HG03575 (cell line): Measurements from ENCODE around the gene SBK2.
"Not testable (repeated sequence)": the region's sequence is repeated elsewhere in the genome, so short reads cannot be mapped to it uniquely, and the experiment has no call there.

Experiments used
- ATAC-seq: cut with Tn5 transposase; IDR thresholded peaks from one replicate; pipeline ENCODE4 v1.9.1; 2021; ENCODE audit not compliant: unreplicated experiment, insufficient number of reproducible peaks, low FRiP score; ENCODE audit errors: extremely low read depth

SBK2 gene

GRCh38 chr19:55516878-55517620 lies 19.9 kb downstream of the SBK2 start:
- ATAC-seq = peak; percentile 58

DNA sequence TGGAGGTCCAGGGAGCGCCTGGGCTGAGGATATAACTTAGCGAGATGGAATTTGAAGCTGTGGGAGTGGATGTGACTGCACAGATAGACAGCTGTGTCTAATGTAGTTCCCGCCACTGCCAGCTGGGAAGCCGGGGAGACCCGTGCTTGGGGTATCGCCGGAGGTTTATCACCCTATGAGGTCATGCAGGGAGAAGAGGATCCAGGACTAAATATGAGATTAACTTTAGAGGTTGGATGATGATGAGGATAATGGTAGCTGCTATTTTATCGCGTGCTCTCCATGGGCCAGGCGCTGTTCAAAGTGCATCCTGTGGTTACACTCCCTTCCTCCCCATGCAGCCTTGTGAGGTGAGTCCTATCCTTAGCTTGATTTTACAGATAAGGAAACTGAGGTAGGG lies 28.8 kb downstream of the SBK2 start:
- no peak for ATAC-seq

GRCh38 chr19:55504981-55505380 lies 32.0 kb downstream of the SBK2 start:
- no peak for ATAC-seq

DNA sequence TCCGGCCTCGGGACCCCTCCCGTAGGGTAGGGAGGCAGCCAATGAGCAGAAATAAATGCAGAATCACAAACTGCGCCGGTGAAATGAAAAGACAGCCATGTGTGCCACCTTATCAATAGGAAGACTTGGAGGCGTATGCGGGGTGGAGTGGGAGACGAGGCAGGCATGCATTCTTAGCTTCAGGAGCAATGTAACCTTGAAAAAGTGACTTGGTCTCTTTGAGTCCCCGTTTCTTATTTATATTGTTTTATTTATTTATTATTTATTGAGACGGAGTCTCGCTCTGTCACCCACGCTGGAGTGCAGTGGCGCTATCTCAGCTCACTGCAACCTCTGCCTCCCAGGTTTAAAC lies 32.7 kb downstream of the SBK2 start:
- no peak for ATAC-seq

- no peak for ATAC-seq
Observed at GRCh38 chr19:55503502-55504251, 33.3 kb downstream of the SBK2 start.

GRCh38 chr19:55503157-55503501 lies 33.8 kb downstream of the SBK2 start:
- no peak for ATAC-seq

DNA sequence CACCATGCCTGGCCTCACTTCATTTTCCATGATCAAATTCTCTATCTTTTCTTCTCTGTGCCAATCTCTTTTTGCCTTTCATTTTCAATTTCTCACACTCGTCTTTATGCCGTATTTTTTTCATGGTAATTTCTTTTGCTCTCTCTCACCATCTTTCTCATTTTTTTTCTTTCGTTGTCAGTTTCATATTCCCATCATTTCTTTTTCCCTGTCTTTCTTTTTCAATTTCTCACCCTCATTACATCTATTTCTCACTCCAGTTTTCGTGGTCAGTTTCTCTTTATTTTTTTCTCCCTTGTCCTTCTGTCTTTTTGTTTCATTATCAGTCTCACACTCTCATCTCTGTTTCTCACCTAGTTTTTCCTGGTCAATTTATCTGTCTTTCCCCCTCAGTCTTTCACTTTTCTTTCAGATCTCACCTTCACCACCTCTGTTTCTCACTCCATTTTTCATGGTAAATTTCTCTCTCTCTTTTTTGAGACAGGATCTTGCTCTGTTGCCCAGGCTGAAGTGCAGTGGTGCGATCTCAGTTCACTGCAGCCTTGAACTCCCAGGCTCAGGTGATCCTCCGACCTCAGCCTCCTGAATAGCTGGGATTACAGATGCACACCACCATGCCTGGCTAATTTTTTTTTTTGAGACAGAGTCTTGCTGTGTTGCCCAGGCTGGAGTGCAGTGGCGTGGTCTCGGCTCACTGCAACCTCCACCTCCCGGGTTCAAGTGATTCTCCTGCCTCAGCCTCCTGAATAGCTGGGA lies 34.6 kb downstream of the SBK2 start:
- ATAC-seq = no peak

- no peak for ATAC-seq
Observed at GRCh38 chr19:55500368-55500952, 36.5 kb downstream of the SBK2 start.

DNA sequence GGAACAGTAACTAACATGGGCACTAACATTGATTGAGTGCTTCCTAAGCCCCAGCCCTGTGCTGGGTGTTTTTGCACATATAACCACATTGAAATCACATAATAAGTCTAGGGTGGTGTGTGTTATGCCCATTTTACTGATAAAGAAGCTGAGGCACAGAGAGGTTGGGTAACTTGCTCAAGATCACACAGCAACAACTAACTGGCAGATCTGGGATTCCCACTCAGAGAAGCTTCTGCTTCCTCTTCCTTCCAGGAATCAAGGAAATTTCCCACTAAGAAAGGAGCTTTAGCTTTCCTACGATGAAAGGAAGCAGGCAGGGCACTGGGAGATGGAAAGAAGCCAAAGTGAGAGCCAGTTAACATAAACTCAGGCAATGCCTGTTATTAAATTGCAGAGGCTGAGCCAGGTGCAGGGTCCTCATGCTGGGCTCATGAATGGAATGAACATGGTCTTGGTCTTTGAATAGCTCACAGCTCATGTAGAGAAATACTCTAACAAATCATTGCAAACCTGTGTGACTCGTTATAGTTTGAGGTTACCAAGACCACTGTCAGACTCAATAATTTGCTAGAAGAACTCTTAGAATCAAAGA lies 38.6 kb downstream of the SBK2 start:
- no peak for ATAC-seq

DNA sequence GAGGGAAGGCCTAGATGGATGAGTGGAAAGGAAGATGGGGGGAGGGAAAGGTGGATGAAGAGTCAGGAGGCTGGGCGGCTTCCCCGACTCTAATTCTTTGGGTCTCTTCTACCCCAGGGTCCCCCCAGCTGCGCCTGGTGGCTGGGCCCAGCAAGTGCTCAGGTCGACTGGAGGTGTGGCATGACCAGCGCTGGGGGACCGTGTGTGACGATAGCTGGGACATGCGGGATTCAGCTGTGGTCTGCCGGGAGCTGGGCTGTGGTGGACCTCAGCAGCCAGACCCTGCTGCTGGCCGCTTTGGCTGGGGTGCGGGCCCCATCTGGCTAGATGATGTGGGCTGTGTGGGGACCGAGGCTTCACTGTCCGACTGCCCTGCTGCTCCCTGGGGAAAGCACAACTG lies 39.2 kb downstream of the SBK2 start:
- no peak for ATAC-seq

DNA sequence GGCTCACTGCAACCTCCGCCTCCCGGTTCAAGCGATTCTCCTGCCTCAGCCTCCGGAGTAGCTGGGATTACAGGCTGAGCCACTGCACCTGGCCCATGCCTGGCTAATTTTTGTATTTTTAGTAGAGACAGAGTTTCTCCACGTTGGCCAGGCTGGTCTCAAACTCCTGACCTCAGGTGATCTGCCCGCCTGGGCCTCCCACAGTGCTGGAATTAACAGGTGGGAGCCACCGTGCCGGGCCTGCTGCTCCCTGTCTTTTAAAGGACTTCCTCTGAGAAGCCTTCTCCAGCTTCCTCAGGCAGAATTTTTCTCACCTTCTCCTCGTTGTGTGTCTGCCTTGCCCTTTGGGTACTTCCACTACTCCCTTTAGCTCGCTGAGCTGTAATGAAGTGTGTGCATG lies 40.1 kb downstream of the SBK2 start:
- ATAC-seq = not testable (repeated sequence)

DNA sequence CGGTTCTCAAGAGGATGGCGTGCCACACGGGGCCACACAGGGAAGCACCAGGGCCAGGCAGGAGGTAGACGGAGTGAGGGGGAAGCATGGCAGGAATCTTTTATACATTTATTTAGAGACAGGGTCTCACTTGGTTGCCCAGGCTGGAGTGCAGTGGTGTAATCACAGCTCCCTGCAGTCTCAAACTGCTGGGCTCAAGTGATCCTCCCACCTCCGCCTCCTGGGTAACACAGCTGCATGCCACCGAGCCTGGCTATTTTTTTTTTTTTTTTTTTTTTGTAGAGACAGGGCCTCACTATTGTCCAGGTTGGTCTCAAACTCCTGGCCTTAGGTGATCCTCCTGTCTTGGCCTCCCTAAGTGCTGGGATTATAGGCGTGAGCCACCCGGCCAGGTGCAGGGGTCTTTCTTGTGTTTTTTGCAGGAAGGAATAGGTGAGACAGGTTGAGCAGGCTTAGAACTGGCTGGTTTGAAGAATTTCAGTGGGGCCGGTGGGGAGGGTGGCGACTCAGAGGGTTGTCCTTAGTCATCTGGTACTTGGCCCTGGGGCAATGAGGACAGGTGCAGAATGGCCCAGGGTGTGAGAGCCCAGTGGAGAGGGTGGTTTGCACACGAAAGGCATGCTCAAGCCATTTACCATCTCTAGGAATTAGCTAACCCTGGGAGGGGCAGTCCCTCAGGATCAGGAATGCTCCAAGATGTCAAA lies 41.1 kb downstream of the SBK2 start:
- ATAC-seq = no peak

GRCh38 chr19:55494172-55494761 lies 42.7 kb downstream of the SBK2 start:
- no peak for ATAC-seq

- ATAC-seq = no peak
Observed at GRCh38 chr19:55493645-55494171, 43.2 kb downstream of the SBK2 start.

GRCh38 chr19:55493052-55493644 lies 43.8 kb downstream of the SBK2 start:
- ATAC-seq = no peak

- ATAC-seq = no peak
Observed at GRCh38 chr19:55492362-55492944, 44.5 kb downstream of the SBK2 start.

GRCh38 chr19:55491546-55492360 lies 45.2 kb downstream of the SBK2 start:
- no peak for ATAC-seq
